ENCODE data around the gene SHMT1. TPM values are rescaled to one million over a fixed set of nuclear protein-coding genes. Genes with fewer than 3 reads are reported as not detected.
"Not testable (repeated sequence)": the region's sequence is repeated elsewhere in the genome, so short reads cannot be mapped to it uniquely, and the experiment has no call there.

Gene SHMT1
- 24.3 TPM for polyA plus RNA-seq (2012; ENCODE audit: missing spikeins)

GRCh38 chr17:18363101-18364049, at the start of gene SHMT1:
SHMT1 (minus strand) TSS chr17:18363550; CDS start chr17:18355981, 7,569 bp downstream.
- DNase-seq (ENCODE audit: insufficient read length) = peak; percentile 96
- FAIRE-seq = peak; percentile 99
- TF ChIP-seq POLR2A (IDR thresholded peaks at IDR 0.05; ENCODE audit: low read depth, low read length) = peak; percentile 72; the same call in 1 of the 2 replicates
- TF ChIP-seq TAF1 (IDR thresholded peaks at IDR 0.05; ENCODE audit: borderline replicate concordance, low read depth, low read length) = no peak
- peak; percentile 60; the same call in 1 of the 2 replicates for TF ChIP-seq POLR2AphosphoS5 (IDR thresholded peaks at IDR 0.05; ENCODE audit: low read depth, low read length)

GRCh38 chr17:18412001-18412538, 48.7 kb upstream of the SHMT1 start:
- FAIRE-seq = peak; percentile 96
- not testable (repeated sequence) for DNase-seq (ENCODE audit: insufficient read length)

GRCh38 chr17:18411377-18411864, 48.1 kb upstream of the SHMT1 start:
- not testable (repeated sequence) for FAIRE-seq; DNase-seq (ENCODE audit: insufficient read length)

GRCh38 chr17:18410736-18411135, 47.4 kb upstream of the SHMT1 start:
- not testable (repeated sequence) for FAIRE-seq

GRCh38 chr17:18409321-18409720, 46.0 kb upstream of the SHMT1 start:
- DNase-seq (ENCODE audit: insufficient read length); FAIRE-seq: not testable (repeated sequence)

More at GRCh38 chr17:18410736-18411135, 47.4 kb upstream of the SHMT1 start:
- DNase-seq (ENCODE audit: insufficient read length) = not testable (repeated sequence)

- not testable (repeated sequence) for DNase-seq (ENCODE audit: insufficient read length)
- peak; percentile 93 for FAIRE-seq
Observed at GRCh38 chr17:18408906-18409305, 45.6 kb upstream of the SHMT1 start.

GRCh38 chr17:18403604-18404003, 40.3 kb upstream of the SHMT1 start:
- peak; percentile 98 for FAIRE-seq
- not testable (repeated sequence) for DNase-seq (ENCODE audit: insufficient read length)

GRCh38 chr17:18403166-18403565, 39.8 kb upstream of the SHMT1 start:
- FAIRE-seq; DNase-seq (ENCODE audit: insufficient read length): not testable (repeated sequence)

GRCh38 chr17:18401872-18402590, 38.7 kb upstream of the SHMT1 start:
- not testable (repeated sequence) for DNase-seq (ENCODE audit: insufficient read length); FAIRE-seq

- DNase-seq (ENCODE audit: insufficient read length); FAIRE-seq: not testable (repeated sequence)
Observed at GRCh38 chr17:18388728-18389127, 25.4 kb upstream of the SHMT1 start.

GRCh38 chr17:18388266-18388665, 24.9 kb upstream of the SHMT1 start:
- FAIRE-seq = not testable (repeated sequence)

GRCh38 chr17:18387583-18387982, 24.2 kb upstream of the SHMT1 start:
- DNase-seq (ENCODE audit: insufficient read length); FAIRE-seq: not testable (repeated sequence)

More at GRCh38 chr17:18388266-18388665, 24.9 kb upstream of the SHMT1 start:
- not testable (repeated sequence) for DNase-seq (ENCODE audit: insufficient read length)

- not testable (repeated sequence) for DNase-seq (ENCODE audit: insufficient read length); FAIRE-seq
Observed at GRCh38 chr17:18384271-18384670, 20.9 kb upstream of the SHMT1 start.

GRCh38 chr17:18383079-18383481, 19.7 kb upstream of the SHMT1 start:
- not testable (repeated sequence) for DNase-seq (ENCODE audit: insufficient read length); FAIRE-seq

All from GM12892 (cell line).